ENCODE measurements around the gene SLAMF9.

SLAMF9 gene

GRCh38 chr1:159953536-159954515 is at the start of gene SLAMF9:
Gene SLAMF9 (minus strand): TSS chr1:159954237. CDS start chr1:159954137, 100 bp downstream.
- Histone ChIP-seq H3K4me1 (ENCODE audit: insufficient read depth, insufficient read length) (peaks cover 6% of the 10 kb centered on the region), H3K9ac (ENCODE audit: insufficient read length, low read depth) (no peak within 1 kb of the TSS), H3K4me3 (ENCODE audit: insufficient read length, low read depth) (no peak within 1 kb of the TSS), H3K9me3 (ENCODE audit: insufficient read depth, low read length) (no peaks in the 10 kb centered on the region), H3K27me3 (ENCODE audit: insufficient read depth, insufficient read length) (peaks cover 8% of the 10 kb centered on the region), H3K36me3 (ENCODE audit: insufficient read depth, insufficient read length, low read length) (no peaks in the 10 kb centered on the region)
- no peak for TF ChIP-seq YY1 (IDR thresholded peaks at IDR 0.05; ENCODE audit: insufficient read depth, insufficient read length)
- no peak for TF ChIP-seq ZNF274 (IDR thresholded peaks at IDR 0.05; ENCODE audit: low read depth, low read length)
- TF ChIP-seq SUZ12 (IDR thresholded peaks at IDR 0.05; ENCODE audit: extremely low read depth, insufficient read depth, insufficient read length): no peak
- no peak for DNase-seq (ENCODE audit: low read depth, low spot score)

- no peak overlapping the region for H3K4me3 ChIP-seq (ENCODE audit: insufficient read length, low read depth)
- no peaks in the 10 kb centered on the region for H3K9me3 ChIP-seq (ENCODE audit: insufficient read depth, low read length)
- no peaks in the 10 kb centered on the region for H3K27me3 ChIP-seq (ENCODE audit: insufficient read depth, insufficient read length)
- H3K36me3 ChIP-seq (ENCODE audit: insufficient read depth, insufficient read length, low read length): no peaks in the 10 kb centered on the region
- no peak for DNase-seq (ENCODE audit: low read depth, low spot score)
- no peak overlapping the region for H3K9ac ChIP-seq (ENCODE audit: insufficient read length, low read depth)
- TF ChIP-seq ZNF274 (IDR thresholded peaks at IDR 0.05; ENCODE audit: low read depth, low read length) (no peak), YY1 (IDR thresholded peaks at IDR 0.05; ENCODE audit: insufficient read depth, insufficient read length) (no peak), SUZ12 (IDR thresholded peaks at IDR 0.05; ENCODE audit: extremely low read depth, insufficient read depth, insufficient read length) (no peak)
- no peaks in the 10 kb centered on the region for H3K4me1 ChIP-seq (ENCODE audit: insufficient read depth, insufficient read length)
Measured at GRCh38 chr1:160001440-160001839, 47.4 kb upstream of the SLAMF9 start.

- no peaks in the 10 kb centered on the region for H3K4me1 ChIP-seq (ENCODE audit: insufficient read depth, insufficient read length)
- H3K9me3 ChIP-seq (ENCODE audit: insufficient read depth, low read length): no peaks in the 10 kb centered on the region
- H3K36me3 ChIP-seq (ENCODE audit: insufficient read depth, insufficient read length, low read length): no peaks in the 10 kb centered on the region
- no peak overlapping the region for H3K9ac ChIP-seq (ENCODE audit: insufficient read length, low read depth)
- TF ChIP-seq ZNF274 (IDR thresholded peaks at IDR 0.05; ENCODE audit: low read depth, low read length) (no peak), YY1 (IDR thresholded peaks at IDR 0.05; ENCODE audit: insufficient read depth, insufficient read length) (no peak), SUZ12 (IDR thresholded peaks at IDR 0.05; ENCODE audit: extremely low read depth, insufficient read depth, insufficient read length) (no peak)
- H3K27me3 ChIP-seq (ENCODE audit: insufficient read depth, insufficient read length): no peaks in the 10 kb centered on the region
- H3K4me3 ChIP-seq (ENCODE audit: insufficient read length, low read depth): no peak overlapping the region
- no peak for DNase-seq (ENCODE audit: low read depth, low spot score)
Measured at GRCh38 chr1:159999204-159999603, 45.2 kb upstream of the SLAMF9 start.

GRCh38 chr1:159996653-159997052 is 42.6 kb upstream of the SLAMF9 start:
- H3K4me3 ChIP-seq (ENCODE audit: insufficient read length, low read depth): no peak overlapping the region
- no peak for TF ChIP-seq YY1 (IDR thresholded peaks at IDR 0.05; ENCODE audit: insufficient read depth, insufficient read length)
- no peak for TF ChIP-seq SUZ12 (IDR thresholded peaks at IDR 0.05; ENCODE audit: extremely low read depth, insufficient read depth, insufficient read length)
- no peak for TF ChIP-seq ZNF274 (IDR thresholded peaks at IDR 0.05; ENCODE audit: low read depth, low read length)
- DNase-seq (ENCODE audit: low read depth, low spot score): no peak

GRCh38 chr1:159994896-159995295 is 40.9 kb upstream of the SLAMF9 start:
- Histone ChIP-seq H3K4me1 (ENCODE audit: insufficient read depth, insufficient read length) (no peaks in the 10 kb centered on the region), H3K9me3 (ENCODE audit: insufficient read depth, low read length) (no peaks in the 10 kb centered on the region), H3K4me3 (ENCODE audit: insufficient read length, low read depth) (no peak overlapping the region), H3K27me3 (ENCODE audit: insufficient read depth, insufficient read length) (no peaks in the 10 kb centered on the region), H3K9ac (ENCODE audit: insufficient read length, low read depth) (no peak overlapping the region), H3K36me3 (ENCODE audit: insufficient read depth, insufficient read length, low read length) (no peaks in the 10 kb centered on the region)
- TF ChIP-seq SUZ12 (IDR thresholded peaks at IDR 0.05; ENCODE audit: extremely low read depth, insufficient read depth, insufficient read length) (no peak), ZNF274 (IDR thresholded peaks at IDR 0.05; ENCODE audit: low read depth, low read length) (no peak)
- DNase-seq (ENCODE audit: low read depth, low spot score): no peak

More at GRCh38 chr1:159996653-159997052, 42.6 kb upstream of the SLAMF9 start:
- no peaks in the 10 kb centered on the region for H3K4me1 ChIP-seq (ENCODE audit: insufficient read depth, insufficient read length)
- no peaks in the 10 kb centered on the region for H3K36me3 ChIP-seq (ENCODE audit: insufficient read depth, insufficient read length, low read length)
- H3K9me3 ChIP-seq (ENCODE audit: insufficient read depth, low read length): no peaks in the 10 kb centered on the region
- H3K9ac ChIP-seq (ENCODE audit: insufficient read length, low read depth): no peak overlapping the region
- H3K27me3 ChIP-seq (ENCODE audit: insufficient read depth, insufficient read length): no peaks in the 10 kb centered on the region

- Histone ChIP-seq H3K4me3 (ENCODE audit: insufficient read length, low read depth) (no peak overlapping the region), H3K27me3 (ENCODE audit: insufficient read depth, insufficient read length) (no peaks in the 10 kb centered on the region), H3K36me3 (ENCODE audit: insufficient read depth, insufficient read length, low read length) (no peaks in the 10 kb centered on the region), H3K9ac (ENCODE audit: insufficient read length, low read depth) (no peak overlapping the region), H3K9me3 (ENCODE audit: insufficient read depth, low read length) (no peaks in the 10 kb centered on the region), H3K4me1 (ENCODE audit: insufficient read depth, insufficient read length) (no peaks in the 10 kb centered on the region)
- TF ChIP-seq YY1 (IDR thresholded peaks at IDR 0.05; ENCODE audit: insufficient read depth, insufficient read length) (no peak), ZNF274 (IDR thresholded peaks at IDR 0.05; ENCODE audit: low read depth, low read length) (no peak), SUZ12 (IDR thresholded peaks at IDR 0.05; ENCODE audit: extremely low read depth, insufficient read depth, insufficient read length) (no peak)
- no peak for DNase-seq (ENCODE audit: low read depth, low spot score)
Measured at GRCh38 chr1:159993911-159994310, 39.9 kb upstream of the SLAMF9 start.

GRCh38 chr1:159992161-159992560 is 38.1 kb upstream of the SLAMF9 start:
- no peak for TF ChIP-seq YY1 (IDR thresholded peaks at IDR 0.05; ENCODE audit: insufficient read depth, insufficient read length)
- TF ChIP-seq SUZ12 (IDR thresholded peaks at IDR 0.05; ENCODE audit: extremely low read depth, insufficient read depth, insufficient read length): no peak
- TF ChIP-seq ZNF274 (IDR thresholded peaks at IDR 0.05; ENCODE audit: low read depth, low read length): no peak
- no peak for DNase-seq (ENCODE audit: low read depth, low spot score)
- H3K4me3 ChIP-seq (ENCODE audit: insufficient read length, low read depth): no peak overlapping the region

More at GRCh38 chr1:159992161-159992560, 38.1 kb upstream of the SLAMF9 start:
- H3K9ac ChIP-seq (ENCODE audit: insufficient read length, low read depth): no peak overlapping the region
- no peaks in the 10 kb centered on the region for H3K9me3 ChIP-seq (ENCODE audit: insufficient read depth, low read length)
- no peaks in the 10 kb centered on the region for H3K36me3 ChIP-seq (ENCODE audit: insufficient read depth, insufficient read length, low read length)
- H3K27me3 ChIP-seq (ENCODE audit: insufficient read depth, insufficient read length): no peaks in the 10 kb centered on the region
- no peaks in the 10 kb centered on the region for H3K4me1 ChIP-seq (ENCODE audit: insufficient read depth, insufficient read length)
